Posterior cingulate gyrus (tissue), 11 donors: ENCODE measurements around the gene KHK.
A peak's percentile ranks its signal among the peaks of the same experiment; 100 is the strongest.

Source experiments
- DNase-seq, 10 donors: peaks; one replicate each; pipeline versions ENCODE4 v3.0.0 to v3.0.0-alpha.2; 2020 to 2021; ENCODE audit warnings: mixed read lengths in 3 of 10
- intact Hi-C: fragments of 100-400 bp; cut with DNase I; formaldehyde crosslinking; loops from one replicate; pipeline ENCODE4 v1.15.1; 2023

Gene KHK

DNA sequence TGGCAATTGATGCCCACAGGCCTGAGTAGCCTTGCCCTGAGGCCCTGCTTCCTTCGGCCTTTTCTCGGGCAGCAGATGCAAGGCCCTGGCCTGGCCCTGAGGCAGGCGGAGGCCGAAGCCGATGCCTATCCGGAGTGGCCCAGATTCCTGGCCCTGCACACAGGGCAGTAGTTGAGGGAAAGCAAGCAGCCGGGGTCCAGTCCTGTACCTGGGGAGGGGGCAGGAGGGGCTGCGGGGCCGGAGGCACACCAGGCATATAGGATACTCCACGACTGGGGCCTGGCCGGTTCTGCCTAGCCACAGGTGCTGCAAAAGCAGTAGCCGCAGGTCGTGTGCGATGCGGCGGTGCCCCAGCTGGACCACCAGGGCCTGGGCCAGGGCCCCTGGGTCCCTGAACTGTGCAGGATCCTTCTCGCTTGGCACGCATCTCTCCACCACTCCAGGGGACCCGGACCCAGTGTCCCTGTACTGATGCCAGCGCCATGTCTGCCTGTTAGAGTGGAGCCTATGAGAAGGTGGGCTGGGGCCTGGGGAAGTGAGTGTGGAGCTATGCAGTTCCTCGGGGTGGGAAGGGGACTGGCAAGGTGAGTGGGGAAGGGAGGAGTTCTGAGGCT lies 50.9 kb downstream of the KHK start:
- peak in 2 of 10 donors; percentile 23 to 76 for DNase-seq
- intact Hi-C loops = no loop called here

DNA sequence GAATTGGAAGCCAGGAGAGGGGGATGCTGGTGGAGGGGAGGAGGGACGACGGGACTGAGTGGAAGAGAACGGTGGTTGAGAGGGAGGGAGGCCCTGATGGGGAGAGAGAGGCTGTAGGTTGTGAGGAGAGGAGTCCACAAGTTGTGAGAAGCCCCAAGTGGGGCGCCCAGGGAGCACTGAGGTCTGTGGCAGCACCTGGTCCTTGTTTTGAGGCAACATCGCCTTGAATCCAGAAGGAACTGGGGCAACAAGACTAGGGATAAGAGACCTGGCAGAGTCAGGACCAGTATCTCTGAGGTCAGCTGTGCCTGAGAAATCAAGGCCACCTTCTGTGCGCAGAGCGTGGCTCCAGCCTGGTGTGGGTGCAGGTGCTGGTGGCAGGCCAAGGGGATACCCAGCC lies 51.5 kb downstream of the KHK start:
- DNase-seq = peak in 1 of 10 donors; percentile 21
- intact Hi-C loops = no loop called here

DNA sequence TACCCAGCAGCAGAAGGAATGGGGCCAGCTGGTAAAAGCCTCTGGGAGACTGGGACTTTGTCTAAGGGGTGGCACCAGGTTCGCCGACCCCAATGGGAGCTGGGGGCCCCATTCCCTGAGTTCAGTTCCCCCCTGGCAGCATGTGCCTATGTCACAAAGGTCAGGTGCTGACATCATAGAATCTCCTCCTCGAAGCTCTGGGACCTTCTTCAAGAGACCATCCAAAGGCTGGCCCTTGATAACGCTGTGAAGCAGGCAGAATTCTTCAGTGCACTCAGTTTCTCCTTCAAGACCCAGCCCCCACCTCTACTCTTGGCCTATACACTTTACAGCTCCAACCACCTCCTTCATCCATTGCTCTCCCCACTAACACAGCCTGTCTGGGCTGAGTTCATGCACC lies 52.7 kb downstream of the KHK start, which contains the start of gene PRR30:
PRR30 (minus strand) TSS at position 101 of the 400 bp plus-strand sequence. CDS start 1,081 bp downstream, outside the sequence.
- no peak for DNase-seq
- intact Hi-C loops = no loop called here

DNA sequence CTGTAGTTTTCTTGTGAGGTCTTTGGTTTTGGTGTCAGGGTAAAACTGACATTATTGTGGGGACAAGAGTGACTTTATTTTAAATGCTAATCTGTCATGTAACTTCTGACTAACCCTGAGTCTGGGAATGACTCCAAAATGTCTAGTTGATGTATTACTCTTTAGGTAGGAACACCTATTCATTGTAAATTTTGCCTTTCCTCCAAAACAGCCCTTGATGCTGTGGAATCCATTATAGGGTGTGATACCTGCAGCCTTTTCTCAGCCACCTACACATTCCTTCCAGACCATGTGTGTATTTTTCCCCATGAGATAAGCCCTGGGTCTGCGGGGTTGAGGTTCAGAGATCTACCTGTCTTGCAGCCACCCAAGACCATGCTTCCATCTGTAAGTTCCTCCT lies 56.7 kb downstream of the KHK start:
- intact Hi-C loops = no loop called here
- no peak for DNase-seq

DNA sequence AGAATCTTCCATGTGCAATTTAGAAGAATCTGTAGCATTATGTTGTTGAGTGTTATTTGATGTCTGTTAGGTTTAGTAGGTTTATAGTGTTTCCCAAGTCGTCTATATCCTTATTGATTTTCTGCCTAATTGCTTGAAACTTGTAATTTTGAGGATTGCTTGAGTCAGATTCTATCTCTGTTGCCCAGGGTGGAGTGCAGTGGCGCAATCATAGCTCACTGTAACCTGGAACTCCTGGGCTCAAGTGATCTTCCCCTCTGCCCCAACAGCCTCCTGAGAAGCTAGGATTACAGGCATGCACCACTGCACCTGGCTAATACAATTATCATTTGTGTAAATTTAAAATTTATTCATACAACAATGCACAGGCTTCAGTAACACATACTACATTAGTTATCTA lies 59.1 kb downstream of the KHK start:
- no peak for DNase-seq
- intact Hi-C loops = no loop called here

DNA sequence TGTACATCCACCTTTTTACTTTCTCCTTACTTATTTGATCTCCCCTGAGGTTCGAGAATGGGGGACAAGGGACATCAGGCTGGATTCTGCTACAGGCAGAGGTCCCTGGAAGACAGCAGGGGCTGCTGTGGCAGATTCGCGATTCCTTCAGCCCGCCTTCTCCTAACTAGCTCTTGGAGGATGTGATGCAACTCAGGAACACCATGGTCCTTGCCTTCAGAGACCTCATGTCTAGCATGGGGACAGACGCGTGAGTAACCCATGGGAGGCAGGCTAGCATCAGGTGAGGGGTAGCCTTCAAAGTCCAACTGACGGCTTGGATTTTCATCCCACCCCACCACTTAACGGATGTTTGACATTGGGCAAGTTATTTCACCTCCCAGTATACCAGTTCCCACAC lies 61.4 kb downstream of the KHK start:
- DNase-seq = no peak
- intact Hi-C loops = no loop called here

DNA sequence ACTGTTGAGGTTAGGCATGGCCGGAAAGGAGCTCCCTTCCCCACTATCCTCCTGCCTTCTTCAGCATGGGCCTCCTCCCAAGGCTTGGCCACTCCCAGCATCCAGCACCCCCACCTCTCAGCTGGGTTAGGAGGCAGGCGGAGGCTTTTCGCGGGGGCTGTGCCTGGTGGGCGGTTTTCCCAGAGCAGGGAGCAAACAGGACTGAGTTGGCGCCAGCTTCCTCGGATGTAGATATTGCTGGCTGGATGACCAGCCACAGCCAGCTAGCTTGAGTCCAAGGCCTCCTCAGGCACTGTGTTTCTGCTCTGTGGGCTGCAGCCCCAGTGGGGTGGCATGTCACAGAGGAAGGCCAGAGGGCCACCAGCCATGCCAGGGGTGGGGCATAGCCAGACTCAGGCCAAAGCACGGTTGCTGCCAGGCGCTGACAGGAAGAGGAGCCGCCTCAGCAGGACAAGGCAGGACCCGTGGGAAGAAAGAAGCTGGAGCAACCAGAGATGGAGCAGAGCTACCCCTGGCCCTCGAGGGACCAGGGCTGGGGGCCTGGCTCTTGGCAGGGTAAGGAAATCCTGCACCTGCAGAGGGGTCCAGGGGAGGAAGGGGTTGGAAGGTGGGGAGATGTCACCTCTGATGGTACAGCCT lies 62.3 kb downstream of the KHK start, which contains the start of gene TCF23:
TCF23 (plus strand) TSS at position 204 of the 639 bp plus-strand sequence; CDS start at position 334, 130 bp downstream.
- no peak for DNase-seq
- intact Hi-C loops = no loop called here

DNA sequence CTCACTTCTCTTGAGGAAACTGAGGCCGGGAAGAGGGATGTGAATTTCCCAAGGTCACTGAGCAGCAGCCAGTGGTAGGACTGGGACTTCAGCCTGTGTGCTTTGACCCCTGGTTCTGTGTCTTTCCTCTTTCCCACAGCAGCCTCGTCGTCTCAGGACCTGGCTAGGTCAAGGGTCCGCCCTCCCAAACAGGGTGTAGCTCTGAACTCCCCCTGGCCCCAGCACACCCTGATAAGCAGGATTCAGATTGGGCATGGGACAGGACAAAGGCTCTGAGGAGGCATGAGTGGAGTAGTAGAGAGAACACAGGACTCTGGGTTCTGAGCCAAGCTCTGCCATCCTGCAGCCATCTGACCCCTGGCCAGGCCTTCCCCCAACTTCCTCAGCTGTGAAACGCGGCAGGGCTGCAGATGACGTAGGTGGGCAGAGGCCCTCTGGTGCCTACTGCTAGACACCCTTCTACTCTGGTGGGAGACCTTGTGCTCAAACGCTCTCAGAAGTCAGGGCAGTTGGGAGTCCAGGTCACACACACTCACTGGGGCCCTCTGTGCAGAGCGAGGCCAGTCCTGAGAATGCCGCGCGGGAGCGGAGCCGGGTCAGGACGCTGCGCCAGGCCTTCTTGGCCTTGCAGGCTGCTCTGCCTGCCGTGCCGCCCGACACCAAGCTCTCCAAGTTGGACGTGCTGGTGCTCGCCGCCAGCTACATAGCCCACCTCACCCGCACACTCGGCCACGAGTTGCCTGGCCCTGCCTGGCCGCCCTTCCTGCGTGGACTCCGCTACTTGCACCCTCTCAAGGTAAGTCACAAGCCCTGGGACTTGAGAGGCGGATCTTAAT lies 63.2 kb downstream of the KHK start:
- DNase-seq = no peak
- intact Hi-C loops = no loop called here
